ENCODE results near the gene TMEM179.

GRCh38 chr14:104549536-104550339 is 54.8 kb downstream of the TMEM179 start:
- TF ChIP-seq, protein P1, sequence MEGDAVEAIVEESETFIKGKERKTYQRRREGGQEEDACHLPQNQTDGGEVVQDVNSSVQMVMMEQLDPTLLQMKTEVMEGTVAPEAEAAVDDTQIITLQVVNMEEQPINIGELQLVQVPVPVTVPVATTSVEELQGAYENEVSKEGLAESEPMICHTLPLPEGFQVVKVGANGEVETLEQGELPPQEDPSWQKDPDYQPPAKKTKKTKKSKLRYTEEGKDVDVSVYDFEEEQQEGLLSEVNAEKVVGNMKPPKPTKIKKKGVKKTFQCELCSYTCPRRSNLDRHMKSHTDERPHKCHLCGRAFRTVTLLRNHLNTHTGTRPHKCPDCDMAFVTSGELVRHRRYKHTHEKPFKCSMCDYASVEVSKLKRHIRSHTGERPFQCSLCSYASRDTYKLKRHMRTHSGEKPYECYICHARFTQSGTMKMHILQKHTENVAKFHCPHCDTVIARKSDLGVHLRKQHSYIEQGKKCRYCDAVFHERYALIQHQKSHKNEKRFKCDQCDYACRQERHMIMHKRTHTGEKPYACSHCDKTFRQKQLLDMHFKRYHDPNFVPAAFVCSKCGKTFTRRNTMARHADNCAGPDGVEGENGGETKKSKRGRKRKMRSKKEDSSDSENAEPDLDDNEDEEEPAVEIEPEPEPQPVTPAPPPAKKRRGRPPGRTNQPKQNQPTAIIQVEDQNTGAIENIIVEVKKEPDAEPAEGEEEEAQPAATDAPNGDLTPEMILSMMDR (IDR thresholded peaks at IDR 0.05) = no peak
- no peak for TF ChIP-seq POLR2A (IDR thresholded peaks at IDR 0.05)
